GM10266 (cell line): ENCODE data around the gene PTCH2.
A peak's percentile ranks its signal among the peaks of the same experiment; 100 is the strongest.

Experiments used
- DNase-seq: peaks from one replicate; pipeline ENCODE4 v3.0.0; 2012; ENCODE audit errors: extremely low spot score
- CTCF ChIP-seq: IDR thresholded peaks from 2 replicates; pipeline ENCODE4 v1.5.1; 2012; ENCODE audit warnings: mild to moderate bottlenecking, low read depth; ENCODE audit not compliant: control insufficient read depth, insufficient read depth; ENCODE audit errors: missing control alignments

PTCH2 gene

GRCh38 chr1:44787506-44787905, 55.5 kb downstream of the PTCH2 start:
- no peak for DNase-seq
- no peak for TF ChIP-seq CTCF

- TF ChIP-seq CTCF = no peak
Observed at GRCh38 chr1:44786841-44787426, 56.1 kb downstream of the PTCH2 start.

GRCh38 chr1:44786138-44786840, 56.8 kb downstream of the PTCH2 start:
- peak; percentile 87 for TF ChIP-seq CTCF
- peak; percentile 80 for DNase-seq

More at GRCh38 chr1:44786841-44787426, 56.1 kb downstream of the PTCH2 start:
- no peak for DNase-seq

- TF ChIP-seq CTCF = no peak
- no peak for DNase-seq
Observed at GRCh38 chr1:44785501-44786137, 57.4 kb downstream of the PTCH2 start.

GRCh38 chr1:44785029-44785380, 58.0 kb downstream of the PTCH2 start:
- TF ChIP-seq CTCF = no peak
- DNase-seq = no peak

- DNase-seq = peak; percentile 66
- TF ChIP-seq CTCF = peak; percentile 26
Observed at GRCh38 chr1:44784094-44785028, 58.7 kb downstream of the PTCH2 start.

GRCh38 chr1:44783697-44784093, 59.4 kb downstream of the PTCH2 start:
- no peak for DNase-seq
- TF ChIP-seq CTCF = no peak
